HL-60/S4 treated with retinoic acid at 250 ng/mL for 4 days and 3 days (cell line): ENCODE results near the gene LIPE.

Source experiments
- in situ Hi-C: fragments of 300-500 bp; cut with MboI; formaldehyde crosslinking; loops from 2 replicates; pipeline ENCODE4 v1.7.0; 2022; ENCODE audit warnings: low sequenced_read_pairs

The LIPE gene

DNA sequence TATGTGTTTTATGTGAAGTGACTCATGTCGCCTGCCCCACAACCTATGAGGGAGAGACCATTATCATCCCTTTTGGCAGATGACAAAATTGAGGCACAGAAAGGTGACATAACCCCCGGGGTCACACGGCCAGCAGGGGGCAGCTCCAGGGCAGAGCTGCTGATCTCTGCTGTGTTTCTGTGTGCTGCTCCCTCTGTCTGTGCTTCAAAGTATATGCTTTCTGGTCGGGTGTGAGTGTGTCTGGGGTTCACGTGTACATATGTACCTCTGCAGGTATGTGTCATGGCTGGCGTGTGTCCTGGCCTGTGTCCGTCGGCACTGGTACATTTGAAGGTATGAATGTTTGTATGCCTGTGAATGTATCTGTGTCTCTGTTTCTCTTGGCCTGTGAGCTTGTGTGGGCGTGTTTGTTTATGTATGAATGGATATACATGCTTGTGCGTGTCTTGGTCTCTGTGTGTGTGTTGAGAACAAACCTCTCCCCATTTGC, 7.1 kb downstream of the LIPE start:
- in situ Hi-C loops = no loop called here

DNA sequence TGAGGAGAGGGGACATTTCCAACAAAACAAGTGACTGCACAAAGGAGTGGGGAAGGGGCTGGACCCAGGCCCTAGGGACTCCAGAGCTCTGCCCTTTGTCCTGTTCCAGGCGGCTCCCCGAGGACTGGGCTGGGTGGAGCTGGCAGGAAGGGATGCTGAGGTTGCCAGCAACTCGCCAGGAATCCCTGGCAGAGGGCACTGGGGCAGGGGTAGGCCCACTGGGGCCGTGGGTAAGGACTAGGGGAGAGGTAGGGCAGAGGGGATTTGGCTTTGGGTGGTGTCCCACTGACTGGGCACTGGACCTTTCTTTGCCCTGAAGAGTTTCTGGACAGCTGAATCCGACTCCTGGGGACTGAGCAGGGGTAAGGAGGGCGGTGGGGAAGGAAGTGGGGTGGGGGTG, 7.9 kb downstream of the LIPE start:
- in situ Hi-C loops = no loop called here

GRCh38 chr19:42412661-42413076, 14.5 kb downstream of the LIPE start:
- in situ Hi-C loops = no loop called here

DNA sequence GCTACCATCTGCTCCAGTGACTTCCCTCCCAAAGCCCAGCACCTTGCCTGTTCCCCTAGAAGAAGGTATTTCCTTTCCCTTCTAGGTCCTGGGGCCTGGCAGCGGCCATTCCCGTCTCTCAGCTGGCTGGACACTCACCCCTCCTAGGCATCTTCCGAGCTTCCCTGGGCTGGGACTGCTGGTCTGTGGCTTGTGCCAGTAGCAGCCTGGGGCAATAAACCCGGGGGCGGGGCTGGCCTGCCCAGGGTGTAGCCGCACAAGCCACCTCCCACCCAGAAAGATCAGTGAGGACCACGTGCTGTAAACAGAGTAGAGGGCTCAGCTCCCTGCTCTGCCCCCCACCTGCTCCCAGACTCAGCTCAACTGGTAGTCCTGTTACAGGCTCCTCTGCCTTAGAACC, 15.0 kb downstream of the LIPE start:
- in situ Hi-C loops = no loop called here

DNA sequence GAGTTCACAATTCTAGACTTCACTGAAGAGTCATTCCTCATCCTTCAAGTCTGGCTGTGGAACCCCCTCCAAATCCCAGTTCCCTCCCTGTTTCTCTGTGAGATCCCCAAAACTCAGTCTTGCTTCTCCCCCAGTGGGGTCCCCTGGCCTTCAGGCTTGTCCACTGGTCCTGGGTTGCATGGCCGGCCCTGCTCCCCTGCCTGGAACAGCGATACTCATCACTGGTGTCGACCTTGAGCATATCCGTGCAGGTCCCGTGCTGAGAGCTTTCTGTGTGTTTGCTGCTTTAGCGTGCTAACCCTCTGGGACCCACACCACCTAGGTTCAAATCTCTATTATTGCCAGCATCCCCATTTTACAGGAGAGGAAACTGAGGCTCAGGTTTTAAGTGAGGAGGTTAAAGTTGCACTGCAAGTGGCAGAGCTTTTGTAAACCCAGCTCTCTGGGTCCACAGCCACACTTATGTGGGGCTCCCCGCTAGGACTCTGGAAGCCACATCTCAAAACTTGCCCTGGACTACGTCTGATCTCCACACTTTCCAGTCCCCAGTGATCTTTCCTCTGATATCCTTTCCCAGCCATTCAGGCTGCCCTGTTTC, 15.5 kb downstream of the LIPE start:
- in situ Hi-C loops = no loop called here

GRCh38 chr19:42410371-42410770, 16.8 kb downstream of the LIPE start:
- in situ Hi-C loops = no loop called here

GRCh38 chr19:42409477-42409876, 17.7 kb downstream of the LIPE start:
- in situ Hi-C loops = no loop called here

DNA sequence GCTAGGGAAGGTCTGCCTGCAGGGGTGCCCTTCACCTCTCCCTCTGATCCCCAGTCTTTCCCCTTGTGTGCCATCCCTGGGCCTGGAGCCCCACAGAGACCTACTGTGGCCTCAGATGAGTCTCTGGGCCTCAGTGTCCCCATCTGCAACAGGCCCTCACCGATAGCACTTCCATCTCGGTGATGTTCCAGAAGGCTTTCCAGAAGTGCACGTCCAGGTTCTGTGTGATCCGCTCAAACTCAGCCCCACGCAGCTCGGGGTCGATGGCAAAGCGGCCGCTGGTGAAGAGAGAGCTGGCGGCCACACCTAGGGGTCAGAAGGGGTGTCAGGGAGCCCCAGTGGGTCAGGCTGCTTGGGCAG, 19.4 kb downstream of the LIPE start:
- in situ Hi-C loops = no loop called here

DNA sequence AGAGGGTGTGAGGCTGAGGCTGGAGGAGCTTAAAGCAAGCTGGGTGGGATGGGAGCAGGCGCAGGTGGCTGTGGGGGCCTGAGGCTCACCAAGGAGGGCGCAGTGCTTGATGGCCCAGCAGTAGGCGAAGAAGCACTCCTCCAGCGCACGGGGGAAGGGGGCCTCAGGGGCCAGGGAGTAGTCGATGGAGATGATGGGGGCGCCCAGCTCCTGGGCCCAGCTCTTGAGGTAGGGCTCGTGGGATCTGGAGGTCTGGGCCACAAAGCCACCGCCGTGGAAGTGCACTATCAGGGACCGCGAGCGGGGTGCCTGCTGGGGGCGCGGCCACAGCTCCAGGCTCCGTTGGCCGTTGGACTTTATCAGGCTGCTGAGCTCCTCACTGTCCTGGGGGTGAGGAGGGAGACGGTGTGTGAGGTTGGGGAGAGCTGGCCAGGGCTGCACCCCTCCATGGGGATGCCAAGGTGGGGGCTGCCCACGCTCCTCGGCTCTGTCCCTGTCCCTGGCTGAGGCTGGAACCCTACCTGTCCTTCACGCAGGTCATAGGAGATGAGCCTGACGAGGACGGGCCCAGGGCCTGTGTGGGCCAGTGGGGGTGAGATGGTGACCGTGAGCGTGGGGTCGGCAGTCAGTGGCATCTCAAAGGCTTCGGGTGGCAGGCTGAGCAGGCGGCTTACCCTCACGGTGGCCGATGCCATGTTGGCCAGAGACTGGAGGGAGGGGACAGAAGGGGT, 19.9 kb downstream of the LIPE start:
- in situ Hi-C loops = no loop called here

DNA sequence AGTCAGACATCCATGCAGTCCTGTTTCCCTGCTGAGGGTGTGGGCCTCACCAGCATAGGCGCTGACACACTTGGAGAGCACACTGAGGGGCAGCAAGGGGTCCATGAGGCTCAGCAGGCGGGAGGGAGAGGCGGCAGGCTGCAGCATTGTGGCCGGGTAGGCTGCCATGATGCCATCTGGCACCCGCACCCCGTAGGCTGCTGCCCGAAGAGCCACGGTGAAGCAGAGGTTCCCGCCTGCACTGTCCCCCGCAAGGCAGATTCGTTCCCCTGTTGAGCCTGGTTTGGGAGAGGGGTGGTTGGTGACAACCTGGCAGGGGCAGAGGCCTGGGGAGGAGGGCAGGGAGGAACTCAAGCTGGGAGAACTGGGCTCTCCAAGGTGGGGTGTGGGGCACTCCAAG, 21.1 kb downstream of the LIPE start:
- in situ Hi-C loops = no loop called here

DNA sequence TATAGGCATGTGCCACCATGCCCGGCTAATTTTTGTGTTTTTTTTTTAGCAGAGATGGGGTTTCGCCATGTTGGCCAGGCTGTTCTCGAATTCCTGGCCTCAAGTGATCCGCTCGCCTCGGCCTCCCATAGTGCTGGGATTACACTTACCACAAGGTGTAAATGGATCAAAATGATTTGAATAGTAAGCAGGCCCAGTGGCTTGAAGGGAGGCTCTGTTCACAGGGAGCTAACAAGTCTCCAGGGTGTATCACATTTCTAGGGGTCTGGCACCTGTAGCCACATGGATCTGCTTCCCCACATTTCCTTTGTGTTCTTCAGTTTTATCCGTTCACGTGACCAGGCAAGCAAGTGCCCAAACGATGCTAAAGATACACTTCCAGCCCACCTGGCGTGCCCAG, 23.6 kb downstream of the LIPE start:
- in situ Hi-C loops = no loop called here

- in situ Hi-C loops = no loop called here
Measured at GRCh38 chr19:42402376-42403116, 24.6 kb downstream of the LIPE start.

GRCh38 chr19:42401365-42402303, 25.6 kb downstream of the LIPE start:
- in situ Hi-C loops = no loop called here

DNA sequence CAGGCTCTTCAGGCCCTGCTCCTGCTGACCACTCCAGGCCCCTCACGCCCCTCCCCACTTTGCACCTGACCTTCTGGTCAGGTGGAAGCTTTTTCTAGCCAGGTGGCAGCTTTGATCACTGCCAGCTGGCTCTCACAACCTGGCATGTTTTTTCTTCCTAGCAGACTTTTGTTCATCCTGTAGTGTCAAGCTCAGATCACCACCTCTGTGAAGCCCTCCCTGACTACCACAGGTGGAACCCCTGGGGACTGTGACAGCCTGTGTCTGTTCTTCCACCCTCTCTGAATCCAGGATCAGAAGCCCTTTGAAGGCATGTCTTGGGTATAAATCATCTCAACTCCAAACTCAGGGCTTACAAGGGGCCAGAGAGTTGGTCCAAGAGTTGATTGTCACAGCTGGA, 26.8 kb downstream of the LIPE start:
- in situ Hi-C loops = no loop called here

- in situ Hi-C loops = no loop called here
Measured at GRCh38 chr19:42397263-42398166, 29.7 kb downstream of the LIPE start.

- in situ Hi-C loops = no loop called here
Measured at GRCh38 chr19:42396381-42397262, 30.6 kb downstream of the LIPE start.

- in situ Hi-C loops = no loop called here
Measured at GRCh38 chr19:42394751-42395150, 32.4 kb downstream of the LIPE start.

GRCh38 chr19:42392165-42392564, 35.0 kb downstream of the LIPE start:
- in situ Hi-C loops = no loop called here

DNA sequence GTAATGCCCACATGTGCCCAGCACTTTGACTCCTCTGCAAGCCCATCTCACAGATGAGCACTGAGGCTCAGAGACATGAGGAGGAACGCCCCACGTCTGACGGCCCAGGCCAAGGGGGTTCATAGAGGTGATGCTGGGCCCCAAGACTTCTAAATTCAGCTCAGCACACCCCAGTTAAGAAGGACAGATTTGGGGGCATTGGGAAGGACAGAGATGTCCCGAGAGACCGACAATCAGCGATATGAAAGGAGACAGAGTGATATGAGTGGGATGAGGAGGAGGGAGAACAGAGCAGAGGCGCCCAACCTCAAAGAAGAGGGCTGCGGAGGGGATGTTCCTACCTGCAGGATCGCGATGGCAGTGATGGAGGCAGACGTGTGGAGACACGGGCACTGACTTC, 37.3 kb downstream of the LIPE start, which contains the start of gene CNFN:
CNFN (minus strand) TSS at position 399 of the 400 bp plus-strand sequence. CDS start 1,260 bp downstream, outside the sequence.
- in situ Hi-C loops = no loop called here
